ENCODE results near the gene GARIN5B. TPM values are rescaled to one million over a fixed set of nuclear protein-coding genes. Genes with fewer than 3 reads are reported as not detected.

Gene GARIN5B
- total RNA-seq, 1 donor from 2014 or later: not detected

DNA sequence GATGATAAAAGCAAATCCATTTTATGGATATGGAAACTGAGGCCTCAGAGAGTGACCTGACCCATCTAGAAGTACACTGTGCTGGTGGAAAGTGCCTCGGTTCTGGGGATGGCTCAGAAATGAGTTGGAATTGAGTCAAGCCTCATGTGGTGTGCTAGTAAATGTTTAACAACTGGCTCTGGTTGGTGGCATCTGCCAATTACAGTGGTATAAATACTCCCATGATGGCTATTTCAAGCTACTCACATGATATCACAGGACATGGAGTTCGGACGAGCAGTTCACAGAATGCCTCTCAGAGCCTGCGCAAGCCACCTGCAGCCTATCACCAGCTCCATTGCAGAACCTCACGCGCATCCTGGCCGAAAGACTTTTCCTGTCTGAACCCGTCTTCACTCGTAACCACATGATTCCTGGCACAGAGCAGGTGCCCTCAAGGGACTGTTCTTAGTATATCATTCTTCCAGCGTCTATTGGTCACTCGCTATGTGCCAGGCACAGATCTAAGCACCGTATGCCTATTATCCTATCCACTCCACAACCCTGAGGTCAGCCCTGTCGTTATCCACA lies 47.0 kb downstream of the GARIN5B start:
- Mint-ChIP-seq H3K4me3 (ENCODE audit: unreplicated experiment) (no peak overlapping the region), H3K36me3 (ENCODE audit: low read depth) (no peaks in the 10 kb centered on the region), H3K9me3 (ENCODE audit: low read depth) (peaks cover 3% of the 10 kb centered on the region), H3K27me3 (ENCODE audit: low read depth) (no peaks in the 10 kb centered on the region), H3K27ac (ENCODE audit: unreplicated experiment) (no peak overlapping the region), H3K4me1 (ENCODE audit: low read depth) (peaks cover 4% of the 10 kb centered on the region)
- TF ChIP-seq, protein P1, sequence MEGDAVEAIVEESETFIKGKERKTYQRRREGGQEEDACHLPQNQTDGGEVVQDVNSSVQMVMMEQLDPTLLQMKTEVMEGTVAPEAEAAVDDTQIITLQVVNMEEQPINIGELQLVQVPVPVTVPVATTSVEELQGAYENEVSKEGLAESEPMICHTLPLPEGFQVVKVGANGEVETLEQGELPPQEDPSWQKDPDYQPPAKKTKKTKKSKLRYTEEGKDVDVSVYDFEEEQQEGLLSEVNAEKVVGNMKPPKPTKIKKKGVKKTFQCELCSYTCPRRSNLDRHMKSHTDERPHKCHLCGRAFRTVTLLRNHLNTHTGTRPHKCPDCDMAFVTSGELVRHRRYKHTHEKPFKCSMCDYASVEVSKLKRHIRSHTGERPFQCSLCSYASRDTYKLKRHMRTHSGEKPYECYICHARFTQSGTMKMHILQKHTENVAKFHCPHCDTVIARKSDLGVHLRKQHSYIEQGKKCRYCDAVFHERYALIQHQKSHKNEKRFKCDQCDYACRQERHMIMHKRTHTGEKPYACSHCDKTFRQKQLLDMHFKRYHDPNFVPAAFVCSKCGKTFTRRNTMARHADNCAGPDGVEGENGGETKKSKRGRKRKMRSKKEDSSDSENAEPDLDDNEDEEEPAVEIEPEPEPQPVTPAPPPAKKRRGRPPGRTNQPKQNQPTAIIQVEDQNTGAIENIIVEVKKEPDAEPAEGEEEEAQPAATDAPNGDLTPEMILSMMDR (IDR thresholded peaks at IDR 0.05): no peak
- no peak for DNase-seq (ENCODE audit: low spot score)

- no peak for DNase-seq (ENCODE audit: low spot score)
- H3K4me3 Mint-ChIP-seq (ENCODE audit: unreplicated experiment): no peak overlapping the region
- H3K36me3 Mint-ChIP-seq (ENCODE audit: low read depth): peaks cover 3% of the 10 kb centered on the region
- H3K27me3 Mint-ChIP-seq (ENCODE audit: low read depth): no peaks in the 10 kb centered on the region
- TF ChIP-seq, protein P1 (IDR thresholded peaks at IDR 0.05): no peak
- no peaks in the 10 kb centered on the region for H3K4me1 Mint-ChIP-seq (ENCODE audit: low read depth)
- H3K9me3 Mint-ChIP-seq (ENCODE audit: low read depth): peaks cover 3% of the 10 kb centered on the region
- no peak overlapping the region for H3K27ac Mint-ChIP-seq (ENCODE audit: unreplicated experiment)
These were observed 48.7 kb downstream of the GARIN5B start for GRCh38 chr19:55314396-55314795.

- peaks cover 3% of the 10 kb centered on the region for H3K9me3 Mint-ChIP-seq (ENCODE audit: low read depth)
- H3K36me3 Mint-ChIP-seq (ENCODE audit: low read depth): peaks cover 9% of the 10 kb centered on the region
- H3K27ac Mint-ChIP-seq (ENCODE audit: unreplicated experiment): no peak overlapping the region
- H3K4me3 Mint-ChIP-seq (ENCODE audit: unreplicated experiment): no peak overlapping the region
- no peak for DNase-seq (ENCODE audit: low spot score)
- no peaks in the 10 kb centered on the region for H3K4me1 Mint-ChIP-seq (ENCODE audit: low read depth)
- H3K27me3 Mint-ChIP-seq (ENCODE audit: low read depth): no peaks in the 10 kb centered on the region
- TF ChIP-seq, protein P1 (IDR thresholded peaks at IDR 0.05): no peak
These were observed 50.2 kb downstream of the GARIN5B start for GRCh38 chr19:55312621-55313512.

- no peak for DNase-seq (ENCODE audit: low spot score)
- Mint-ChIP-seq H3K9me3 (ENCODE audit: low read depth) (peaks cover 3% of the 10 kb centered on the region), H3K4me3 (ENCODE audit: unreplicated experiment) (no peak overlapping the region), H3K27me3 (ENCODE audit: low read depth) (no peaks in the 10 kb centered on the region), H3K4me1 (ENCODE audit: low read depth) (no peaks in the 10 kb centered on the region), H3K36me3 (ENCODE audit: low read depth) (peaks cover 12% of the 10 kb centered on the region), H3K27ac (ENCODE audit: unreplicated experiment) (no peak overlapping the region)
- TF ChIP-seq, protein P1 (IDR thresholded peaks at IDR 0.05): no peak
These were observed 51.3 kb downstream of the GARIN5B start for GRCh38 chr19:55311797-55312196.

DNA sequence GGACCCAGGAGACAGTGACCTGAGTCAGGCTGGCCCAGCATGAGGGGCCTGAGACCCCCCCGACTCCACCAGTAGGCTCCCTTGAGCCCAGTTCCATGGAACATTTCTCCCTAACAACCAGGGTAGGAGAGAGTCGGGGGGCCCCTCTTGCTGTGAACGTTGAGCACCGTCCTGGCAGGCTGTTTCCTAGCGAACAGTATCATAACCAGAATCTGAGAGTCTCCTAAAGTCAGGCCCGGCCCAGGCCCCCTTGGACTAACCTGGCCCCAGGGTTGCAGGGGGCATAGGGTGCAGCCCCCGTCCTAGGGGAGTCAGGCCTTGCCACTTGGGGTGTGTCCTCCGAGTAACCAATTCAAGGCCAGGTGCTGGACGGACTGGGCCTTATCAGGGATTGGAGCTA lies 51.7 kb downstream of the GARIN5B start:
- Mint-ChIP-seq H3K4me1 (ENCODE audit: low read depth) (no peaks in the 10 kb centered on the region), H3K27ac (ENCODE audit: unreplicated experiment) (no peak overlapping the region), H3K27me3 (ENCODE audit: low read depth) (no peaks in the 10 kb centered on the region), H3K4me3 (ENCODE audit: unreplicated experiment) (no peak overlapping the region), H3K9me3 (ENCODE audit: low read depth) (peaks cover 3% of the 10 kb centered on the region), H3K36me3 (ENCODE audit: low read depth) (peaks cover 15% of the 10 kb centered on the region)
- no peak for DNase-seq (ENCODE audit: low spot score)
- TF ChIP-seq, protein P1 (IDR thresholded peaks at IDR 0.05): no peak

All from chondrocyte (in vitro differentiated cells).